Measurements from ENCODE around the gene FGB.

- TF ChIP-seq, protein P1, sequence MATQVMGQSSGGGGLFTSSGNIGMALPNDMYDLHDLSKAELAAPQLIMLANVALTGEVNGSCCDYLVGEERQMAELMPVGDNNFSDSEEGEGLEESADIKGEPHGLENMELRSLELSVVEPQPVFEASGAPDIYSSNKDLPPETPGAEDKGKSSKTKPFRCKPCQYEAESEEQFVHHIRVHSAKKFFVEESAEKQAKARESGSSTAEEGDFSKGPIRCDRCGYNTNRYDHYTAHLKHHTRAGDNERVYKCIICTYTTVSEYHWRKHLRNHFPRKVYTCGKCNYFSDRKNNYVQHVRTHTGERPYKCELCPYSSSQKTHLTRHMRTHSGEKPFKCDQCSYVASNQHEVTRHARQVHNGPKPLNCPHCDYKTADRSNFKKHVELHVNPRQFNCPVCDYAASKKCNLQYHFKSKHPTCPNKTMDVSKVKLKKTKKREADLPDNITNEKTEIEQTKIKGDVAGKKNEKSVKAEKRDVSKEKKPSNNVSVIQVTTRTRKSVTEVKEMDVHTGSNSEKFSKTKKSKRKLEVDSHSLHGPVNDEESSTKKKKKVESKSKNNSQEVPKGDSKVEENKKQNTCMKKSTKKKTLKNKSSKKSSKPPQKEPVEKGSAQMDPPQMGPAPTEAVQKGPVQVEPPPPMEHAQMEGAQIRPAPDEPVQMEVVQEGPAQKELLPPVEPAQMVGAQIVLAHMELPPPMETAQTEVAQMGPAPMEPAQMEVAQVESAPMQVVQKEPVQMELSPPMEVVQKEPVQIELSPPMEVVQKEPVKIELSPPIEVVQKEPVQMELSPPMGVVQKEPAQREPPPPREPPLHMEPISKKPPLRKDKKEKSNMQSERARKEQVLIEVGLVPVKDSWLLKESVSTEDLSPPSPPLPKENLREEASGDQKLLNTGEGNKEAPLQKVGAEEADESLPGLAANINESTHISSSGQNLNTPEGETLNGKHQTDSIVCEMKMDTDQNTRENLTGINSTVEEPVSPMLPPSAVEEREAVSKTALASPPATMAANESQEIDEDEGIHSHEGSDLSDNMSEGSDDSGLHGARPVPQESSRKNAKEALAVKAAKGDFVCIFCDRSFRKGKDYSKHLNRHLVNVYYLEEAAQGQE (IDR thresholded peaks at IDR 0.05) = no peak
- TF ChIP-seq KDM1A (IDR thresholded peaks at IDR 0.05; ENCODE audit: low read depth) = no peak
- no peak for TF ChIP-seq JUN (IDR thresholded peaks at IDR 0.05)
- TF ChIP-seq CTCF (IDR thresholded peaks at IDR 0.05) = no peak
- TF ChIP-seq ZSCAN20 (CRISPR knock-in tag; IDR thresholded peaks at IDR 0.05) = no peak
- TF ChIP-seq CHD2 (IDR thresholded peaks at IDR 0.05; ENCODE audit: low read length, partially characterized antibody) = no peak
- no peak for TF ChIP-seq POLR2A (IDR thresholded peaks at IDR 0.05; ENCODE audit: low read length)
- no peak for TF ChIP-seq CEBPB (IDR thresholded peaks at IDR 0.05)
- TF ChIP-seq RARB (CRISPR knock-in tag; IDR thresholded peaks at IDR 0.05) = no peak
- TF ChIP-seq RNF2 (IDR thresholded peaks at IDR 0.05; ENCODE audit: borderline replicate concordance, low read depth) = no peak
- TF ChIP-seq MAZ (IDR thresholded peaks at IDR 0.05; ENCODE audit: borderline replicate concordance, low read depth, low read length) = no peak
- TF ChIP-seq TP53 (CRISPR knock-in tag; IDR thresholded peaks at IDR 0.05) = no peak
- TF ChIP-seq RAD21 (conservative IDR thresholded peaks at IDR 0.05 in 1 of 2, IDR thresholded peaks at IDR 0.05 in 1 of 2) = no peak
These were observed 35.5 kb upstream of the FGB start for GRCh38 chr4:154527308-154527707.

Data from A549 (cell line).